C1 segment of cervical spinal cord (tissue), 14 donors: ENCODE data around the gene INF2.

Source experiments
- DNase-seq, 14 donors: peaks; one replicate each; lab custom pipeline; 2025; lab: John Stamatoyannopoulos, UW

The INF2 gene

DNA sequence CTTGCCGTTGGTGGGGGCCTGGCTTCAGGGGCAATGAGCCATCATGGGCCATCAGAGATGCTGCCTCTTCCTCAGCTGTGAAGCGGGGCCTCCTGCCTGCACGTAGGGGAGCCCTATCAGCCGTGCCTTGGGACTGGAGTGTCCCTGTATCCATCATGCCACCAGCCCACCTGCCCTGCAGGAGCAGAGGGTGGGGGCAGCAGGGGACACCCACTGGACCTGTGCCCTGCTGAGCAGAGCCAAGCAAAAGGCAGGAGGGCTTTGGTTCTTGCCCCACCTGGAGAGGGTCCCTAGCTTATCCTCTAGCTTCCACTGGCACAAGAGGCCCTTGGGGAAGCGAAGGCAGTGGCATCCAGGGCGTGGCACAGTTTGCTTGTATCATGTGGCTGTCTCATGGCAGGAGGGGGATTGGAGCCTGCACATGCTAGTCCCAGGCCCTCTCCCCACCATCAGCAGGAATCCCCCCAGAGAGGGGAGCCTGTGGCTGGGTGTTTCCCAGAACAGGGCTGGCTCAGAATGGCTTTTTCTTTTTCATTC, 44.7 kb downstream of the INF2 start:
- DNase-seq, result no peak

DNA sequence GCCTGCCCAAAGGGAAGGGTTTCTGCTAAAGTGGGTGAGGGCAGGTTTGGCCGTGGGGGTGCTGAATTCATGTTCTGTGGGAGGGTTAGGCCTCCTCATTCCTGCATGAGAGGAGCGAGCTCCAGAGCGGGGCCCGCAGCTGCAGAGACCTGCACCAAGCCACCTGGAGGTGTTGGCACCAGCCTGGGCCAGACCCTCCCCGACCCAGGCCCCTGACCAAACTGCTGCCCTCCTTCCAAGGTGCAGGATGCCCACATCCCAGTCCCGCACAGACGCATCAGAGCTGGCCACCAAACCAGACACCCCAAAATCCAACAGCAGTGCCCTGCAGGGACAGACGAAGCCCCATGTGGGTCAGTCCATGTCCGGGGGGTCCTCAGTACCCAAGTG, 45.2 kb downstream of the INF2 start:
- no peak for DNase-seq

GRCh38 chr14:104734991-104735779, 45.8 kb downstream of the INF2 start:
- no peak for DNase-seq

GRCh38 chr14:104735830-104736642, 46.6 kb downstream of the INF2 start:
- DNase-seq, result peak in 13 of 14 donors; percentile 12 to 91 (median 62)

DNA sequence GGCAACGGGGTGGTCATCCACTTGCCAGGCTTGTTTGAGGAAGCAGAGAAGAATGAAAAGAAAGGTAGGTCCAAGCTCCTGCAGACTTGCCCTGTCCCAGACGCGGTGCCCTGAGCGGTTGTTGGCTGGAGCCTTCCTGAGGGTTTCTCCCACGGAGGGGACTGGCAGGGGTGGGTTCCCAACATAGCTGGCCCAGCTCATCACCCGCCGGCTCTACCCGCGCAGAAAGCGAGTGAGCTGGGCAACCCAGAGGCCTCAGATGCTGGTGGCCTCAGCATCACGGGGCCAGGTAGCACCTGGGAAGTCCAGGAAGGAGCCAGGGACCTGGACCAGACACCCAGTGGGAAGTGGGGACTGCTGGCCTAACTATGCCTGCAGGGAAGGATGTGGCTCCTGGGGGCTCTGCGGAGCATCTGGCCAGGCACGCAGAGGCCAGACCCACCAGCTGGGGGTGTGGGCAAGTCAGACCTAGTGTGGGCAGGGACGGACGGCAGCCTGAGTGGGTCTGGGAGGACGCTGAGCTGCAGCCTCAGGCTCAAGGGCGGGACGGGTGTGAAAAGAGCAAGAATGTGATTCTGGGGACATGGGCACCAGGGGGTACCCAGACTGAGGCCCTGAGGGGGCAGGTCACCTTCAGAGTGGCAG, 49.1 kb downstream of the INF2 start:
- no peak for DNase-seq

DNA sequence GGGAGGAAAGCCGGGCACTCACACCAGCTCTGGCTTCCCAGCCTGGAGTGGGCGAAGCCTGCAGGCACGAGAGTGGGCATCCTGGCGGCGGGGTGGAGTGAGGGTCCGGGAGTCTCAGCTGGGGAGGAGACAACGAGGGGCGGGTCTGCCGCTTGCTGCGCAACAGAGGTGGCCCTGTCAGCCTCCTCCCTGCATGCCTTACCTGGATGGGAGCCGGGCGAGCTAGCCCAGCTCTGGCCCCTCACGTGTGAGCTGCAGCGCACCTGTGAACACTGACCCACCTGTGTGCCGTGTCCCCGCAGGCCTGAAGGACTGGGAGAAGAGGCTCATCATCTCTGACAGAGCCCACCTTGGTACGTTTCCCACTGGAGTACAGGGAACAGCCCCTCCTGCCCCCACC, 49.6 kb downstream of the INF2 start:
- DNase-seq, result no peak

GRCh38 chr14:104739546-104740516, 50.4 kb downstream of the INF2 start:
- DNase-seq, result no peak

DNA sequence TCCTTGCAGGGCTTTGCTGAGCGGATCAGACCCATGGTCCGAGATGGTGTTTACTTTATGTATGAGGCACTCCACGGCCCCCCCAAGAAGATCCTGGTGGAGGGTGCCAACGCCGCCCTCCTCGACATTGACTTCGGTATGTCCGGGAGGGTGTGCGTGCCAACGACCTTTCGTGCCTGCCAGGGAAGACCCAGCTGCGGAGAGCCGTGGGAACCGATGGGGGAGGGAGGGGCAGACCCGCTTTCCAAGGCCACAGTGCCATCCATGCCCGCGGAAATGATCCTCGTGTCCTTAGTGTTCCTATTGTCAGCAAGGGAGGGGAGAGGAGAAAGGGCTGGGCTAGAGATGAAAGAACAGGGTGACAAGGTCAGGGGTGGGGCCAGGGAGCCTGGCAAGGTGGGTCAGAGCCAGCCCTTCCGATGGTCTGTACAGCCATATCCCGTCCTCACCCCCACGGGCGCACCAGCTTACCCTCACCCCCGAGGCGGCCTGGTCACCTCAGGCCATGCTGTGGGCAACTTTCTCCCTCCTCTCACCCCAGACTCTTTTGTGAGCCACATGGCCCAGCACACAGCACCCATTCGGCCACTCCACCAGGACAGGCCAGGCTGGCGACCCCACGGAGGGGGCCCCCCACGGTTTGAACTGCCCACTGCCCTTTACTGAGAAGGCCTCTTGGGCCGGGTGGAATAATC, 51.8 kb downstream of the INF2 start:
- no peak for DNase-seq

GRCh38 chr14:104741803-104742251, 52.4 kb downstream of the INF2 start:
- no peak for DNase-seq

DNA sequence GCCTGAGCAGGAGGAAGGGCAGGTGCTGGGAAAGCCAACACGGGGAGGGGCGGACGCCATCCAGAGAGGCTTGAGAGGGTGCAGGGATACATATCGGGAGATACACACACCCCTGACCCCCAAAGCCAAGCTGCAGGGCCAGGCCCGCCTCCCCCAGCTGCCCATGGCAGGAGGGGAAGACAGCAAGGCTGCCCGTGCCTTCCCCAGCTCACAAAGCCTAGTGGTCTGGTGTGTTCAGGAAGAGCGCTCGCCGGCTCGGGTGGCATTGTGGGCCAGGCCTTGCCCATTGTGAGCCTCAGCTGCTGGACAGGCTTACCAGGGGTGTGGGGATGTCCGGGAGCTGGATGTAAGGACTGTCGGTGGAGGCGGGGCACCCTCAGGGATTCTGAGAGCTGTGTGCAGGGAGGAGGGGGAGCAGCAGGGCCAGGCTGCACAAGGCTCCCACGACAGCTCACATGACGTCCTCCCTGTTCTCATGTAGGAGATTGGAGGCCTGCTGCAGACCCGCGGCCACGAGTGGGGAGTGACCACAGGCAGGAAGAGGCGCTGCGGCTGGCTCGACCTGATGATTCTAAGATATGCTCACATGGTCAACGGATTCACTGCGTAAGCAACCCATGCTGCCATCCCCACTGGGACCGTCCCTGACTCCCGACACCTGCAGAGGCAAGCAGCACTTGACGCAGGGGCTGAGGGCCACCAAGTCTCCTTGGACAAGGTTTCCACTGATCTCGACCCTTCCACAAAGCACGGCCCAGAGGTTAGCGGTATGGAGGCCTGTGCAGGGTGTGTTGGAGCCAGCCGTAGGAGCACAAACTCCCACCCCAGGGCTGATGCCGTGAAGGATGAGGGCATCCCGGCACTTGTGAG, 53.4 kb downstream of the INF2 start:
- no peak for DNase-seq

- DNase-seq, result no peak
Observed at GRCh38 chr14:104743461-104744380, 54.3 kb downstream of the INF2 start.

- no peak for DNase-seq
Observed at GRCh38 chr14:104744484-104744883, 55.1 kb downstream of the INF2 start.

DNA sequence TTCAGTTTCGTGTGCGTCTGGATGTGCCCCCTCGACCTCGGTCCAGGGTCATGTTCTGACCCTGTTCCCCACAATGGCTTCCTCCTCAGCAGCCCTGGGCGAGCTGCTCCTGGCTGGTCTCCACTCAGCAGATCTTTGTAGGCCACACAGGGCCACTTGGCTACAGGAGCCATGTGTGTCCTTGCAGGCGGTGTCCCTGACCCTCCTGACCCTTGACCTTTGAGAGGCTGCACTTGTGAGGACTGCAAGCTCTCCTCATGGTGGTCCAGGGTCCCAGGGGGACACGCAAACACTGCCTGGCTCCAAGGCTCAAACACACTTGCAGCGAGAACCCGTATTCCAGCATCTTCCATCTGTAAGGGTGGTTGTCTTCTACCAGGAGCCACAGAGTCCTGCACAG, 56.0 kb downstream of the INF2 start:
- no peak for DNase-seq

DNA sequence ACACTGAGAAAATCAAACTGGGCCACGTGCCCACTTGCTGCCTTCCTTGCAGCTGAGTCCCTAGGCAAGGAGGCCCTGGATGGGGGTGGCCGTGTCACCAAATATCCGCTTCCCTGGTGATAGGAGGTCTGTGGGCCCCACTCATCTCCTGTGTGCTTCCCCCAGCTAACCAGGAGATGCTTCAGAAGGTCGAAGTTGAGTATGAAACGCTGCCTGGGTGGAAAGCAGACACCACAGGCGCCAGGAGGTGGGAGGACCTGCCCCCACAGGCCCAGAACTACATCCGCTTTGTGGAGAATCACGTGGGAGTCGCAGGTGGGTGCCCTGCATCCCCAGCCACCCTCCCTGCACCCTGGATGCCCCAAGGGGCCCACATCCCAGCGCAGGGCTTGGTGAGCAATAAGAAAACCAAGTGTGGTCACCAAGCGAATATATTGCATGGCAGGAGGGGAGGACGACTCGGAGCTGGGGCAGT, 56.7 kb downstream of the INF2 start:
- DNase-seq, result no peak

- no peak for DNase-seq
Observed at GRCh38 chr14:104746934-104747481, 57.6 kb downstream of the INF2 start.

DNA sequence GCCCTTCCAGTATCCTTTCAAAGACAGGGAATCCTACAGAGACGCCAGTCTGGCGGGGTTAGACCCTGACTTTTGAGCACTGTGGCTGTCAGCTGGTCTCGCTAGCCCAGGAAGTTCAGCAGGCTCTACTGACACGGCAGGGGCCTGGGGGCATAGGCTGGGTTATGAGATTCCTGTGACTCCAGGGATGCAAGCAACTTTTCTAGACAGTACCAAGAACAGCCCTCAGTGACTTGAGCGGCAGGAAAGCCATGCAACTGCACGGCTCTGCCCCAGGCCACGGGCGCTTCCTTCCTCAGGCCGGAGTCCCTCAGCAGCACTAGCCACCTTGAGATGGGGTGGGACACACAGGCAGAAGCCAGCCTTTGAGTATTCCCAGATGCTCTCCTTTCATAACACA, 58.5 kb downstream of the INF2 start:
- DNase-seq, result no peak

DNA sequence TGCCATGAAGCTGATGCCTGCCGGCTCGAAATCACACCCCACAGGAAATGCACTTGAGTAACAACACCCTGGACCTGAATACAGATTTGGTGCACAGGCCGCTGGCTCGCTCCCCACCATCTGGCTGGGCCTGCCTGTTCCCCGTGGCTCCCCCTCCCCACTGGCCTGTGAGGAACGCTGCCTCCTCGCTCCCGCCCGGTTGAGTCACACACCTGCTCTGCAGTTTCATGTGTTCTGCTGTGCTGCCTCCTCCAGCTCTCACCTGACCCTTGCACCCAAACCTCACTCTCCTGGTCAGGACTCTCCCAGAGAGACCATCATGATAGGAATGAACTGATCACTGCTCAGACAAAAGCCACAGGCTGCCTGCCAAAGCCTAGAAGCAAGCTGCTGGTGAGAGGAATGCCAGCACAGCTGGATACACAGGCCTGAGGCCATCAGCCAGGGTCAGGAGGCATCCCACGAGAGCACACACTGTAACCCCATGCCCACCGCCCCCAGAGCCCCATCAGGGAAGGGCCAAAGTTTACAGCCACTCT, 59.8 kb downstream of the INF2 start:
- DNase-seq, result peak in 6 of 14 donors; percentile 19 to 68 (median 30)
